ENCODE measurements around the gene ZNF444.
"Not testable (repeated sequence)": the region's sequence is repeated elsewhere in the genome, so short reads cannot be mapped to it uniquely, and the experiment has no call there.

The ZNF444 gene

GRCh38 chr19:56176881-56177280 is 35.8 kb downstream of the ZNF444 start:
- no peak for DNase-seq (ENCODE audit: low read depth)

DNA sequence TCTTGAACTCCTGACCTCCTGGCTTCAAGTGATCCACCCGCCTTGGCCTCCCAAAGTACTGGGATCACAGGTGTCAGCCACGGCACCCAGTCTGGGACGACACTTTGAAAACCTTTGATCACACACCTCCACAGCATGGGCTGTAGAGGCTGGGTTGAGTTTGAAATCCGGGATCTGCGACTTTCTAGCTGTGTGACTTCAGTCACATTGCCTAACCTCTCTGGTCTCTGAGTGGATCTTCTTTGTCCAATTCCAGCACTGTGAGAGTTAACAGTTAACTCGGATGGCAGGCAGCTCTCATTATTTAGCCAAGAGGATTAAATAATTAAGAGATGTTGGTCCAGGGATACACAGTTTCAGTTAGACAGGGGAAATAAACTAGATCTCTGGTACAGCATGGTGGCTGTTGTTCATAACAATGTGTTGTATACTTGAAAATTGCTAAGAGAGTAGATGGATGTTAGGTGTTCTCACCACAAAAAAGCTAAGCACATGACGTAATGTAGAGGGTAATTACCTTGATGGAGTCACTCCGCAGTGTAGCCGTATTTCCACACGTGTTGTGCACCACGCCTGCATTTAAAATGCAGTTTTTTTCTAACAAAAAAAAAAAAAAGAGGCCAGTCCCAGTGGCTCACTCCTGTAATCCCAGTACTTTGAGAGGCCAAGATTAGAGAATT is 36.6 kb downstream of the ZNF444 start:
- no peak for DNase-seq (ENCODE audit: low read depth)

DNA sequence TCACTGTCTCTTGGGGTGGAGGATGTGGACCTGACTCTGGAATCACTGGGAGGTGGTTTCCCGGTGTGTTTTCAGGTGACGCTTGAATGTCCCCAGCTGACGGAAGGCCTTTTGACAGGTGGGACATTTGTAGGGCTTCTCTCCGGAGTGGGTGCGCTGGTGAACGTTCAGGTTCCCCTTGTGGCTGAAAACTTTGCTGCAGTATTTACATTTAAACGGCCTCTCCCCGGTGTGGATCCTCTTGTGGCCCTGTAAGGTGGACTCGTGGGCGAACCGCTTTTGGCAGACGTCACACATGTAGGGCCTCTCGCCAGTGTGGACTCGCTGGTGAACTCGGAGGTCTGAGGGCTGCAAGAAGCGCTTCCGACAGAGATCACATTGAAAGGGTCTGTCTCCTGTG is 48.7 kb downstream of the ZNF444 start:
- DNase-seq (ENCODE audit: low read depth): no peak

GRCh38 chr19:56191115-56191514 is 50.0 kb downstream of the ZNF444 start:
- no peak for DNase-seq (ENCODE audit: low read depth)

- no peak for DNase-seq (ENCODE audit: low read depth)
These were observed 50.6 kb downstream of the ZNF444 start for GRCh38 chr19:56191711-56192110.

- DNase-seq (ENCODE audit: low read depth): no peak
These were observed 53.0 kb downstream of the ZNF444 start for GRCh38 chr19:56193981-56194640.

- not testable (repeated sequence) for DNase-seq (ENCODE audit: low read depth)
These were observed 56.6 kb downstream of the ZNF444 start, which contains the start of gene ZSCAN5B for GRCh38 chr19:56197646-56198045. Gene ZSCAN5B (minus strand): TSS chr19:56197783. CDS start chr19:56193052, 4,731 bp downstream.

GRCh38 chr19:56199687-56200086 is 58.6 kb downstream of the ZNF444 start:
- DNase-seq (ENCODE audit: low read depth): no peak

- no peak for DNase-seq (ENCODE audit: low read depth)
These were observed 60.9 kb downstream of the ZNF444 start, which contains the start of gene ZSCAN5C for GRCh38 chr19:56201973-56202372. Gene ZSCAN5C (plus strand): TSS chr19:56202273. CDS start chr19:56205914, 3,641 bp downstream.

- DNase-seq (ENCODE audit: low read depth): not testable (repeated sequence)
These were observed 66.5 kb downstream of the ZNF444 start for GRCh38 chr19:56207581-56207980.

DNA sequence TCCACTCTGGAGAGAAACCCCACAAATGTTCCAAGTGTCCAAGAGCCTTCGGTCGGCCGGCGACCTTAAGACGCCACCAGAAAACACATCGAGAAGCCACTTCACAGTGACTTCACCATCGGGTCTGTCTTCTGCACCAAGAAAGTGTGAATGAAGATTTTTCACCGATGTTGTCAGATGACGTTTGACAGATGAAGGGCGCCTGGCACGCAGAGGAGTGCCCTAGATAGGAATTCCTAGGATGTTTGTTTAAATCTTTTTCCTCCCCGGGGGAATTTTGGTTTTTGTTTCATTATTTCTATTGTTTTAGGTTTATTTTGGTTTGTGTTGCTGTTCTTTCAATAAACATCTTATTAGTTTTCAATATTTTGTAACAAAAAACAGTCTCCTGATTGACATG is 68.0 kb downstream of the ZNF444 start:
- DNase-seq (ENCODE audit: low read depth): no peak

- DNase-seq (ENCODE audit: low read depth): not testable (repeated sequence)
These were observed 68.9 kb downstream of the ZNF444 start for GRCh38 chr19:56210036-56210435.
